Lower leg skin (tissue), 3 donors: ENCODE data around the gene PITPNM3.

Experiments
- CTCF ChIP-seq, 3 donors: fragments of 450-650 bp; IDR thresholded peaks; one replicate each; pipeline ENCODE4 v1.5.1; 2016; ENCODE audit warnings: antibody characterized with exemption in 3 of 3, mild to moderate bottlenecking in 3 of 3, moderate library complexity in 2 of 3
- POLR2A ChIP-seq, 2 donors: fragments of 450-650 bp; IDR thresholded peaks; one replicate each; pipeline ENCODE4 v1.6.1; 2016 to 2017; ENCODE audit warnings: antibody characterized with exemption in 2 of 2, mild to moderate bottlenecking in 1 of 2, moderate library complexity in 1 of 2

GRCh38 chr17:6536053-6536452, 20.3 kb downstream of the PITPNM3 start:
- no peak for TF ChIP-seq CTCF (IDR thresholded peaks at IDR 0.05)
- TF ChIP-seq POLR2A (IDR thresholded peaks at IDR 0.05), result no peak
